HG02610 (cell line): ENCODE results near the gene THOC7.

Experiments
- ATAC-seq: cut with Tn5 transposase; IDR thresholded peaks from one replicate; pipeline ENCODE4 v1.9.1; 2021; ENCODE audit warnings: mild to moderate bottlenecking, moderate library complexity; ENCODE audit not compliant: unreplicated experiment

The THOC7 gene

DNA sequence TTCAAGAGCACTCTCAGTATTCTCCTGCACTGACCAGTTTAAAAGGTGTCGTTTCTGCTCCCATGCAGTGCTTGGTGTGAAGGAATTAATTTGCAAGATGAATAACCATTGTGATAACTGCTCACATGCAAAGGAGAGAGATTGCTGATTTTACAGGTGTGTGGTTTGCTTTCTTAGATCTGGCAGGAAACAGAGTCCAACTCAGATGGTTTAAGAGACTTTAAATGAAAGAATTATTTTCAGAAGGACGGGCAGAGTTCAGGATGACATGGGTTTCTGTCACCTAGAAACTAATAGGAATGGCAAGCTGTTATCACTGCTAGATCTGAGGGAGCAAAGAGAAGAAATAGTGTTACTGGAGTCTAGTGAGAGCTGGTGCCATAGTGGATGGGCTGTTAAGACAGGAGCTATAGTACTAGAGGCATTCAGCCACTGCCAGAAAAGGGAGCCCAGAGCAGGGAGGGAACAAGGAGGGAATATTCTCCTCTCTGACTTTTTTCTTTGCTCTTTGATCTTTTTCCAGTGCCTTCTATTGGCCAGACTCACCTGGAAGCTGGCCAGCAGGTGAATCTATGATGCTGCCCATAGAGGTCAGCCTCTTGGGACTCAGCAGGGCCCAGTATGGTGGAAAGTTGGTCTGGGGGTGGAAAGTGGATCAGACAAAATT lies 14.9 kb upstream of the THOC7 start:
- ATAC-seq: no peak

DNA sequence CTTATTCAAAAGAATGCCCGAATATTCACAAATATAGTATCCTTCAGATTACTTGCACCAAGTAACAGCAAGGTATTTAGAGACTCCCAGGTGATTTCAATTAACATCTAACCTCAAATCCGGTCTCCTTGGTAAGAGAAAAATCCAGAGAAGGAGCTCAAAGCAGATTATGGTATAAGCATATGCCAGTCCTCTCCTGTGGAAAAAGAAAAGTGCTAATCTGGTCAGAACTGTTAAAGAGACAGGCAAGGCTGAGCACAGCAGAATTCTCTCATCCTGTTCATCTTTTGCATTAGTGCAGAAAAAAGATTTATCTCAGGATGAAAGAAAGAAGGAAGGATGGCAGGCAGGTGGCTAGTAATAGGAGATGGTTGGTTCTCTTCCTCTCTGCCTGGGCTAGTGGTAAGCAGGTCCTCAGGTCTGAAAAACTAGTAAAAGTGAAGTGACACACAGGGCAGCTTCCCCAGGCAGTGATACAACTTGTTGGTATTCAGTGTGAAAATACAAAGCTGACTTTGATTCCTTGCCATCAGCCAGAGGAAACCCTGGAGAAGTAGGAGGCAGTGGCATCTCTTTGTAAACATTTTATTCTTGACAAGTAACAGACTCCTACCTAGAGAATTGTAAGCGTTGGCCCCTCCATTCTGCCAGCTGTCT lies 14.3 kb upstream of the THOC7 start:
- ATAC-seq: no peak

- no peak for ATAC-seq
These were observed 12.7 kb upstream of the THOC7 start for GRCh38 chr3:63876260-63876659.

DNA sequence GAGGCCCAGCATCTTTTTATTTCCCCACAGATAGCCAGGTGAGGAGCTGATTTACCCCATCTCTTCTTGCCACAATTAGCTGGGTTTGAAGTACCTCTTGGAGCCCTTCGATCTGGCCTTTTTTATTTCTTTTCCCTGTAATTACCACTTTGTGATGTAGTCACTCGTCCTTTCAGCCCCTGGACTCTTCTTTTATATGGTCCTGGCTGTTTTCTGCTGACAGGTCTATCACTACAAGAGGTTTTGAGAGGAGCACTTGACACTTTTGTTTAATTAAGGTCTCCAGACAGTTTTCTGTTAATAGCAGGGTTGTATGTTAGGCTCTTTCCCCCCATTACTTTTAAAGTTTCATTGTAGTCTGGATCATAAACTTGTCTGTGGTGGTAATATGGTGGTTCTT lies 11.9 kb upstream of the THOC7 start:
- ATAC-seq: no peak

- ATAC-seq: no peak
These were observed 11.2 kb upstream of the THOC7 start for GRCh38 chr3:63874769-63875168.

DNA sequence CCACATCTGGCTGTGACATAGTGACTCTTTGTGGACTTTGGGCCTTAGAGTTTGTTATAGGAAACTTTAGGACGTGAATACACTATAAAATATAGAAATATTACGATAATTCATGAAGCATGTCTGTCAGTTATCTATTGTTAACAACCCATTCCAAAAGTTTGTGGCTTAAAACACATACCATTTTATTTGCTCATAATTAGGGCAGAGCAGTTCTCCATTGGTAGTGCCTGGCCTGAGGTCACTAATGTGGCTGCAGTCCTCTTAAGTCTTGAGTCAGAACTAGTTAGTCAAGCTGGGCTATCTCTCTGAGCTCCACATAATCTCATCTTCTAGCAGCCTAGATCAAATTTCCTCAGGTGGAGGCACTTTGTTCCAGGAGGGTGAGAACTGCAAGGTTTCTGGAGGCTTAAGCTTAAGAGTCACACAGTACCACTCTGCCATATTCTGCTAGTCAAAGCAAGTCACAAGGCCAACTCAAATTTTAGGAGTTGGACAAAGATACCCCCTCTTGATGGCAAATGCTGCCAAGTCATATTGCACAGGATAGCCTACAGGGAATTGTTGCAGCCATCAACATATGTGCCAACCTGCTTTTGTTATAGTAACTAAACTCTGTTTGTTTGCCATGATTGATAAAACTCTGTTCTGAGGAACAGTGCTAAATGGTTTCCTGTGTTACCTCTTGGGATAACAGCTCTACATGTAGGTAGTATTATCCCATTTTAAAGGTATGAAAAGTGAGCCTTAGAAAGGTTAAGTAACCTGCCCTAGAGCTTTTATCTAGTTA lies 8.7 kb upstream of the THOC7 start:
- no peak for ATAC-seq

DNA sequence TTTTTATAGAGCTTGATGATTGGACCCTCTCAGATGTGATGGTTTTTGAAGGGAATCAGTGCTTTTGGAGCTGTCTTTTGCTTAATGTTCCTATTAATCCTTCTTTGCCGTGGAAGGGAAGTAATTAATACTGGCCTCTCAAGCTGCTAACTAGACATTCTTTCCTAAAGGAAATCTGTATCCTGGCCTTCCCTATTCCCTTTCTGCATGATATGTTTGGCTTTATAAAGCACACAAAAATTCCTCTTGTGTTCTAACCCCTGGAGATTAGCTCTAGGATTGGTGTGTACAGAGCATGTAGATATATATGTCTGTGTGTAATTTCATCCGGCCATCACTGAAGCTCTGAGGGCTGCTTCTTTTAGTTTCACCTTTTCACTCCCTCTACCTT lies 7.0 kb upstream of the THOC7 start:
- no peak for ATAC-seq

GRCh38 chr3:63869940-63870614 lies 6.5 kb upstream of the THOC7 start:
- ATAC-seq: no peak

DNA sequence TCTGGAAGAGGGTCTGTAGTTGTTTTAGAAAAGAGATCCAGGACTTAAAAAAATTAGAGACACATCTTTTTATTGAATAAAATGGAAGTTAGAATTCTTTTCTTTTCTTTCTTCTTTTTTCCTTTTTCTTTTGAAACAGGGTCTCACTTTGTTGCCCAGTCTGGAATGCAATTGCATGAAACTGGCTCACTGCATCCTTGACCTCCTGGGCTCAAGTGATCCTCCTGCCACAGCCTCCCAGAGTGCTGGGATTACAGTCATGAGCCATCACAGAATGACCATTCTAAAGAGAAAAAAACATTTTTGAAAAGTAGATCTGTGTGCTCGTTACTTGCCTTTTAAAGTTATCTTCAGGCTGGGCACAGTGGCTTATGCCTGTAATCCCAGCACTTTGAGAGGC lies 3.6 kb upstream of the THOC7 start:
- no peak for ATAC-seq

DNA sequence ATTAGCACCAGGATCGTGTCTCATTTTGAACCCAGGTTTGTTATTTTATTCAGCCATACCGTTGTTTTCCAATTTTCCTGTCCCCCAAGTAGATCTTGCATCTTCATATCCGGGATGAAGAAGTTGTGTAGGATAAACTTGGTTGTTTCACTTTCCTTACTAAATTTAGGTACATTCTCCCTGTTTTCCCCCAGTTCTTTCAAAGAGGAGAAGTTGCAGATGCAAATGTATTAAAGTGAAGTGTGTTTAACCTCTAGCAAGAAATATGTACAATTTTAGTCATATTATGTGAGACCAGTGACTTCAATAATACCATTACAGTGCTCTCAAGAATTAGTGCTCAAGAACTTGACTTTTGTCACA lies 1.3 kb upstream of the THOC7 start:
- no peak for ATAC-seq

DNA sequence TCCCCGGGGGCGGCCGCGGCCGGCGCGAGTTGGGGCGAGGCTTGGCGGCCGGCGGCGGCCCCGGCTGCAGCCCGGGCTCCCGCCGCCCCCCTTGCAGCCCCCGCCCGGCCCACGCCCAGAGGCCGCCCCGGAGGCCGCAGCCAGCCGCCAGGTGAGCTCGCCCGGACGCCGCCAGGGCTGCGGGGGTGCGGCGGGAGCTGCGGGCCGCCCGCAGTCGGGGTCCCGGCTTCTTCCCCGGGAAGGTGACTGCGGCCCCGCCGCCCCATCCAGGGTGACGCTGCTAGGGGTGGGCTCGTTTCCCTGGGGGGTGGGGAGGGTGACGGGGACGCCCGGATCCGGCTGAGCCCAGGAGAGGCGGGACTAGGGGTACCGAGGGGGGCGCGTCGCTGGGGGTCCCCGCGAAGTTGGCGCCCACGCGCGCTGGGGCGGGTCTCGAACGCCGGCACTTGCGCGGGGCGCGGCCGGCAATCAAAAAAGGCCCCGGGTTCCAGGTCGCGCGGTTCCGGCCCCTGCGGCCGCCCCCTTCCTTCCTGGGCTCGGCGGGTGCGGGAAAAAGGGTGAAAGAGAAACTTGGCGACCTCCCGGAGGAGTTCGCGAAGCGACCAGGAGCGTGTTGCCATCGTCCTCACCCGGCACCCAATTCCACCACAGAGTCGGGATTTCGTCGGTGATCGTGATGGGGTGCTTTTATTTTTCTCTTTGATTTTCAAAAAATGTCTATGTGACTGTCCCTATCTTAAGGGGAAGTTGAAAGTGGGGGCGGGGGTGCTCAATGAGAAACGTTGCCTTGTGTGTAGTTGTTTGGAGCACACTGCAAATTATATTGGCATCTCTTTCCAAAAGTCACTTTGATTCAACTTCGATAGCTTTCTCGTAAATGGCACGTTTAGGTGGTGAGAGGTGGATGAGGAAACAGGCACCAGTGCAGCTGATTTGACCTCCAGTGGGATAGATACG lies 681 bp upstream of the THOC7 start:
- ATAC-seq: peak; percentile 45

DNA sequence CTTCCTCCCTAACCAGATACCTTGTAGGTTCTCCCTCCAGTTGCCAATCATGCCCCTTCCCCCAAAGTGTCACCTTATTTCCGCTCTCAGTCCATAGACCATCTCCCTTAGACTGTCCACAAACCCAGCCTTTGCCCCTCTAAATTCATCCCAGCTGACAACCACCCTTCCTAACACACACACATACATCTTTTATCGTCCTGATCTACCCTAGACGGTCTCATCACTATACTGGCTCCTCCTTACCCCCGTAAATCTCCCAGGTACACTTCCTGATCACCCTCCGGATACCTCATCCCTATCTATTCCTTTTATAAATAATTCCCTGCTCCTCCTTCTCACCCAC lies 828 bp downstream of the THOC7 start:
- ATAC-seq: peak; percentile 3

DNA sequence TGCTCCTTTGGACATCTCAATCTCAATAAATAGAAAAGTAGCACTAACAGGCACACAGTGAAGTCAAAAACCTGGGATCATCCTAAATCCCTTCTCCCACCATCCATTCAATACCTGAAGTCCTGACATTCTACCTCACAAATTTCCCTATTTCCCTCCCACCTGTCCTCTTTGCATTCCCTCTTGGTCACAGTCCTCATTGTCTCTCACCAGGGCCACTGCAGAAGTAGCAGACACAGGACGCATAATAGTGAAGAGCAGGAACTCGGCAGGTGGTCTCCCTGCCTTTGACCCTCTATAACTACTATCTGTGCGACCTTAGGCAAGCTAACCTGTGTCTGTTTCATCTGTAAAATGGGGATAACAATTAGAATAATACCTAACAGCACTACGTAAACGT lies 2.3 kb downstream of the THOC7 start:
- ATAC-seq: no peak

- ATAC-seq: no peak
These were observed 2.8 kb downstream of the THOC7 start for GRCh38 chr3:63860776-63861175.

GRCh38 chr3:63857311-63857710 lies 6.3 kb downstream of the THOC7 start:
- ATAC-seq: no peak

DNA sequence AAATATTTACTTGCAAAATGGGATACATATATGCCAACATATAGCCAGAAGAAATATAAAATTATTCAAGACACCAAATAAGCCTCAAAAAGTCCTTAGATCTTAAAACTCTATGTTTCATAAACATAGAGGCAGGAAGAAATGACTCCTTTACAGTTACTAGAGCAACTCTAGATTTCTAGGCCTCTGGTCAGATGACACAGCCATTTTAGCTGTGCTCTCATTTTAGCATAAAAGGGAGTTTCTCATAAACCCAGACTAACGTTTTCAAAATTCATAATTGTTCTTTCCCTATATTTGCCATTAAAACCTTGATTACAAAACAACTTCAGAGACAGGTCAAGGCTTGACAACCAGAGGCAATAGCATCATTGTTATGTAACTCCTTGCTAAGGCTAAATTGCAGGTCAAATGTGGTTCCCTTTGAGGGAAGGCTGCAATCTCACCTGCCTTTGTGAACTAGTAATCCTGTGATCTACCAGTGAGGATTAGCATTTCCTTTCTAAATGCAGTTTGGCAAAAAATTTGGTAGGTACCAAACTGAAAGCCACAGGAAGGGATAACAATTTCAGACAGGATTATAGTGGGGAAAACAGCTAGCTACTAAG lies 8.2 kb downstream of the THOC7 start:
- ATAC-seq: no peak

DNA sequence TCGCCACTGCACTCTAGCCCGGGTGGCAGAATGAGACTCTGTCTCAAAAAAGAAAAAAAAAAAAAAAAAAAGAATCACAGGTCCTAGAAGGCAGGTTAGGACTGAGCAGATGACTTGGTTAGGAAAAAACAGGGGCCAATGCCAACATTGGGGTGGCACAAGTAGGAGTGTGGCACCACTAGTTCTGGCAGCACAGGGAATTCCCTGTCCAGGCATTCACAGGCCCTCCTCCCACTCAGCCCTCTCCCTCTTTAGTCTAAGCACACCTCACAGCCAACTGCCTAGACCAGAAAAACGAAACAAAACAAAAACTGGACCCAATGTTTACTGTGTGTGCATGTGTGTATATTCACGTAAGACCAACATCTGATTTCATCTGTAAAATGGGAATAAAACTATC lies 10.5 kb downstream of the THOC7 start:
- ATAC-seq: no peak

DNA sequence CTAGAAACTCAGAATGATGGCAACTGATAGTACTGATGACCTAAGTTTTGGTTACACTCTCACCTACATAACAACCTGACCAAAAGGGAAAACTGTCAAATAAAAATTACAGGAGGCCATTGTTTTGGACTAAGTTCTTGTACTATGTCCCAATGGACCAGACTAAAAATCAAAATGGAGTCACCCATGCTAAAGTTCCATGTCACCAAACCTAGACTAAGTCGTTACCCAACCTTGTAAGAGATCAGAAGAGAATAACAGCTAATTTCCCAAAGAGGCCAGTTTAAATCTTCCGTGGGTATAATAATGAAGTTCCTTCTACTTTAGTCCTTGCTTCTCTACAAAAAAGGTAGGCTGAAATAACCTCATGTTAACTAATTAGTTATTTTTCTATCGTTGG lies 12.3 kb downstream of the THOC7 start:
- ATAC-seq: no peak

GRCh38 chr3:63849175-63849574 lies 14.4 kb downstream of the THOC7 start:
- ATAC-seq: no peak

DNA sequence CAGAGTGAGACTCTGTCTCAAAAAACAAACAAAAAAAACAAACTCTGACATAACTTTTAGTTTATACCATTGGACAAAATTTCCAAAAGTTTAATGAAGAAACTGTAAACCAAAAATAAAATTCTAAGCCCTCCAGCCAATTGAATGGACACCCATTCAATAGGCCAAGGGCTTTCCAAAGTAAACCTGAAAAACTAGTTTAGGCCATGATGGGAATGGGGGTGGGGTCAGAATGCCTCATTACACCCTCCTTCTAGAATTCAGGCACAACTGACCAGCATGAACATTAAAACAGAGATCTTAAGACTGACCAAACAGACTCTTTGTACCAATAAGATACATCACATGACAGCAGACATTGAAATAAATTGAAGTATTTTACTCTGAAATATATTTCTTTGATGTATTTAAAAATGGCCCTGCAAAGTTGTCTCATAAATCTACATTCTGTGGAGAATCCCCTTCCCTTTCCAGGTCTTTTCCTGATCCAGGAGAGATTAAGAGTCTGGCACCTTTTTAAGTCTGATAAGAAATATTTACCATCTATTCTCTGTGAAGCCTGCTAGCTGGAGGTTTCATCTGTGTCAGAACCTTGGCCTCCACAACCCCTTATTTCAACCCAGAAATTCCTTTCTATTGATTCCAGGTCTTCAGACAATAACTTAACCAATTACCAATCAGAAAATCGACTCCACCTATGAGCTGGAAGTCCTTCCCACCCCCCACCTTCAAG lies 15.7 kb downstream of the THOC7 start:
- no peak for ATAC-seq
